ENCODE data around the gene PLA2G4B. TPM values are rescaled to one million over a fixed set of nuclear protein-coding genes. Genes with fewer than 3 reads are reported as not detected.

The PLA2G4B gene
- total RNA-seq, 4 donors from 2014 or later, result 1.8 to 8.7 (median 4.5) TPM

DNA sequence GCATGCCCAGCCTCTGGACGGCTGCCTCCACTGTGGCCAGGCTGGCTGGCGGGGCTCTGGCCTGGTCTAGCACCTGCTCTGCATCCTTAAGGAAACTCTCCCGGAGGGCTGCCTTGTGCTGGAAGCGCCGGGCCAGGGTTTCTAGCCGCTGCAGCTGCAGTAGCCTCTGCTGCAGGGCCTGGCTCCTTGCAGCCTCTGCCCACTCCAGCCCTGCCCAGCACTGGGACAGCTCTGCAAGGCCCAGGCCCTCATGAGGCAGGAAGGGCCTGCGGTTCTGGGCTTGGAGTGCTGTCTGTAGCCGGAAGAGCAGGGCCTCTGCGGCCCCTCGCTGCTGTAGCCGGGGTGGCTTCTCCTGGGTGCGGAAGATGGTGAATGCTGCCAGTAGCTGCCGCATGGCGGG is 47.2 kb downstream of the PLA2G4B start:
- peaks cover 0 to 14% (median 6%) of the 10 kb centered on the region in 4 donors for H3K4me1 ChIP-seq
- WGBS, 2 donors, result 93 to 100% methylated on average over 2 to 8 of the region's 14 CpGs
- H3K27me3 ChIP-seq, result peaks cover 0 to 15% of the 10 kb centered on the region in 2 donors
- DNase-seq (ENCODE audit: low spot score in 2 of 2), result no peak
- no peak for TF ChIP-seq EP300 (IDR thresholded peaks at IDR 0.05)
- no peak for TF ChIP-seq POLR2A (IDR thresholded peaks at IDR 0.05)
- TF ChIP-seq, protein P1, sequence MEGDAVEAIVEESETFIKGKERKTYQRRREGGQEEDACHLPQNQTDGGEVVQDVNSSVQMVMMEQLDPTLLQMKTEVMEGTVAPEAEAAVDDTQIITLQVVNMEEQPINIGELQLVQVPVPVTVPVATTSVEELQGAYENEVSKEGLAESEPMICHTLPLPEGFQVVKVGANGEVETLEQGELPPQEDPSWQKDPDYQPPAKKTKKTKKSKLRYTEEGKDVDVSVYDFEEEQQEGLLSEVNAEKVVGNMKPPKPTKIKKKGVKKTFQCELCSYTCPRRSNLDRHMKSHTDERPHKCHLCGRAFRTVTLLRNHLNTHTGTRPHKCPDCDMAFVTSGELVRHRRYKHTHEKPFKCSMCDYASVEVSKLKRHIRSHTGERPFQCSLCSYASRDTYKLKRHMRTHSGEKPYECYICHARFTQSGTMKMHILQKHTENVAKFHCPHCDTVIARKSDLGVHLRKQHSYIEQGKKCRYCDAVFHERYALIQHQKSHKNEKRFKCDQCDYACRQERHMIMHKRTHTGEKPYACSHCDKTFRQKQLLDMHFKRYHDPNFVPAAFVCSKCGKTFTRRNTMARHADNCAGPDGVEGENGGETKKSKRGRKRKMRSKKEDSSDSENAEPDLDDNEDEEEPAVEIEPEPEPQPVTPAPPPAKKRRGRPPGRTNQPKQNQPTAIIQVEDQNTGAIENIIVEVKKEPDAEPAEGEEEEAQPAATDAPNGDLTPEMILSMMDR (IDR thresholded peaks at IDR 0.05), result no peak
- H3K9me3 ChIP-seq, result no peaks in the 10 kb centered on the region
- H3K36me3 ChIP-seq, result peaks cover 0 to 9% (median 0%) of the 10 kb centered on the region in 3 donors
- no peak overlapping the region for H3K27ac ChIP-seq
- H3K4me3 ChIP-seq, result no peak overlapping the region

DNA sequence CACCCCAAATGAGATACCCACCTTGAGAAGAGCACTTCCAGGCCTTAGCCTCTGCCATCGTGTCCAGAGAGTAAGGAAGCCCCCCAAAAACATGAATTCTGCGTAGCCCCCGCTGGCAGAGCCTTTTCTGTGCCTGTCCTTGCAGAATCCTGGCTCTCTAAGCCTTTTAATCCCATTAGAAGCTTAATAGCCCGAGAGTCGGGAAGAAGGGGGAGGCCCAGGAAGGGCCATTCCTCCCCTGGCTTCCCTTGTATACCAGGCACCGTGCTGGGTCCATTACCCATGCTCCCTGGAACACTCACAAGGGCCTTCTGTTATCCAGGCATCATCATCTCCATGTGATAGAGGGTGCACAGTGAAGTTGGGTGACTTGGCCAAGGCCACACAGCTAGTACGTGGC is 48.1 kb downstream of the PLA2G4B start:
- WGBS, 2 donors, result 89 to 91% methylated on average over 7 of the region's 7 CpGs
- H3K36me3 ChIP-seq, result peaks cover 0 to 9% (median 0%) of the 10 kb centered on the region in 3 donors
- no peak for TF ChIP-seq EP300 (IDR thresholded peaks at IDR 0.05)
- TF ChIP-seq, protein P1 (IDR thresholded peaks at IDR 0.05), result no peak
- TF ChIP-seq POLR2A (IDR thresholded peaks at IDR 0.05), result no peak
- no peak for DNase-seq (ENCODE audit: low spot score in 2 of 2)
- H3K4me1 ChIP-seq, result peaks cover 0 to 8% (median 4%) of the 10 kb centered on the region in 4 donors
- no peak overlapping the region for H3K4me3 ChIP-seq
- H3K27me3 ChIP-seq, result peaks cover 0 to 7% of the 10 kb centered on the region in 2 donors
- no peaks in the 10 kb centered on the region for H3K9me3 ChIP-seq
- no peak overlapping the region for H3K27ac ChIP-seq

DNA sequence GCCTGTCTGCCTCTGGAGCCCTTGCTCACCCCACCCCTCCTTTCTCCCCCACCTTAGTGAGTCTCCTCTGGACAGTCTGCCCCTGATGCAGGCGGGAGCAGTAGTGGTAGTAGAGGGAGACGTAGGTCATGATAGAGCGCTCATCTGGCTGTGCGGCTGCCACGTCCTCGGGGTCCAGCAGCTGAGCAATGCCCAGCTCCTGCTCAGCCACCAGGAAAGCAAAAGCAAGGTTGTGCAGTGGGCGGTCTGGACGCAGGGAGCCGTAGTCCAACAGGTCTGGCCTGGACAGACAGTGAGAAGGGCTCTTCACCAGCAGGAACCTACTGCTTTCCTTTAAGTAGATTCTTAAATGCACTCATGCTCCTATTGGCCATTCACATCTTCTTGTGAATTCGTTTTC is 48.5 kb downstream of the PLA2G4B start:
- no peaks in the 10 kb centered on the region for H3K9me3 ChIP-seq
- peaks cover 0 to 5% of the 10 kb centered on the region in 2 donors for H3K27me3 ChIP-seq
- TF ChIP-seq POLR2A (IDR thresholded peaks at IDR 0.05) (no peak), EP300 (IDR thresholded peaks at IDR 0.05) (no peak)
- TF ChIP-seq, protein P1 (IDR thresholded peaks at IDR 0.05), result no peak
- H3K4me1 ChIP-seq, result peaks cover 0 to 4% (median 2%) of the 10 kb centered on the region in 4 donors
- H3K4me3 ChIP-seq, result no peak overlapping the region
- H3K36me3 ChIP-seq, result peaks cover 0 to 9% (median 0%) of the 10 kb centered on the region in 3 donors
- DNase-seq (ENCODE audit: low spot score in 2 of 2), result no peak
- no peak overlapping the region for H3K27ac ChIP-seq
- WGBS, 2 donors, result 91 to 93% methylated on average over 8 to 10 of the region's 10 CpGs

DNA sequence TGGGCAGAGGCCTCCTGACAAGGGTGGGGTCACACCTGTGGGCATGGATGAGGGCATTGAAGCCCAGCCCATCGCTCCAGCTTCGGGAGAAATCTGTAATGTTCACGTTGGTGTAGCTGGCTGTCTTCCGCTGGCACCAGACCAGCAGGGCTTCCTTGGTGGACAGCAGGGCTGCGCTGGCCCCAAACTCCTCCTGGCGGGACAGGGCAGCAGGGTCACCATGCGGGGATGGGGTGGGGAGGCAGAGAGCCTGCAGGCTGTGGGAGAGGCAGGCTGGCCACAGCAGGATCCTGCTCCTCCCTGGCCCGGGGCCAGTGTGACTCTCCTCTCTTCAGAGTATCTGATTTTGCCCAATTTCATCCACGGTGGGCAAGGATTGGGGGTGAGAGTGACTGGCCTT is 49.2 kb downstream of the PLA2G4B start:
- DNase-seq (ENCODE audit: low spot score in 2 of 2), result no peak
- no peak for TF ChIP-seq POLR2A (IDR thresholded peaks at IDR 0.05)
- TF ChIP-seq, protein P1 (IDR thresholded peaks at IDR 0.05), result no peak
- TF ChIP-seq EP300 (IDR thresholded peaks at IDR 0.05), result no peak
- Histone ChIP-seq H3K4me1 (no peaks in the 10 kb centered on the region), H3K36me3 (peaks cover 0 to 9% (median 0%) of the 10 kb centered on the region in 3 donors), H3K27me3 (no peaks in the 10 kb centered on the region), H3K9me3 (no peaks in the 10 kb centered on the region), H3K27ac (no peak overlapping the region), H3K4me3 (no peak overlapping the region)
- WGBS, 2 donors, result 85 to 89% methylated on average over 8 to 9 of the region's 9 CpGs

DNA sequence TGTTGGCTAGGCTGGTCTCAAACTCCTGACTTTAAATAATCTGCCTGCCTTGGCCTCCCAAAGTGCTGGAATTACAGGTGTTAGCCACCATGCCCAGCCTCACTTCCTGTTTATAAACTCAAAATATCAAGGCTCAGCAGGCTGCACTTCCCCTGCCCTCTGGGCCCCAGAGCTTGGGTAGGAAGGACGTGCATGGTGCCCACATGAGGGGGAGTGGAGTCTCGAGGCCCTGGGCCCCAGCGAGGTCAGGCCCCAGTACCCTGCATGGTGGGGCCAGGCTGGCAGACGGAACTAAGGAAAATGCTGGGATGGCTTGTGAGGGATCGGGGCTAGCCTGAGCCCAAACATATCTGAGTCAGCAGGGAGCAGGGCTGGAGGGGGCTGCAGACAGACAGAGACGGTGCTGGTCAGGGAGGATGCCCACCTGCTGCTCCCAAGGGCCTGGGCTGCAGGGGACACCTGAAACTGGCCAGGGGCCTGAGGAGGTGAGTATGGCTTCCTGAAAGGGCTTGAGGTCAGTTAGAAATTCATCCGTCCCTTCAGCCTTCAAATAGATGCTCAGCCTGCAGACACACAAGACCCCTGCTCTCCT is 50.1 kb downstream of the PLA2G4B start:
- Histone ChIP-seq H3K27ac (peak overlapping the region in 1 of 4 donors; percentile 2), H3K9me3 (no peaks in the 10 kb centered on the region), H3K27me3 (no peaks in the 10 kb centered on the region), H3K4me3 (no peak overlapping the region), H3K4me1 (peaks cover 0 to 7% (median 2%) of the 10 kb centered on the region in 4 donors), H3K36me3 (peaks cover 0 to 9% (median 0%) of the 10 kb centered on the region in 3 donors)
- no peak for DNase-seq (ENCODE audit: low spot score in 2 of 2)
- TF ChIP-seq POLR2A (IDR thresholded peaks at IDR 0.05) (no peak), EP300 (IDR thresholded peaks at IDR 0.05) (no peak)
- TF ChIP-seq, protein P1 (IDR thresholded peaks at IDR 0.05), result no peak
- WGBS, 2 donors, result 72 to 73% methylated on average over 7 of the region's 7 CpGs

Data from tibial nerve (tissue), 4 donors.